Measurements from ENCODE around the gene ARMC7.
"Not testable (repeated sequence)": the region's sequence is repeated elsewhere in the genome, so short reads cannot be mapped to it uniquely, and the experiment has no call there.

The ARMC7 gene

GRCh38 chr17:75102385-75102821 lies 7.4 kb upstream of the ARMC7 start:
- DNase-seq: no peak

GRCh38 chr17:75103601-75104554 lies 5.9 kb upstream of the ARMC7 start:
- no peak for DNase-seq

GRCh38 chr17:75105126-75106080 lies 4.4 kb upstream of the ARMC7 start:
- DNase-seq: no peak

DNA sequence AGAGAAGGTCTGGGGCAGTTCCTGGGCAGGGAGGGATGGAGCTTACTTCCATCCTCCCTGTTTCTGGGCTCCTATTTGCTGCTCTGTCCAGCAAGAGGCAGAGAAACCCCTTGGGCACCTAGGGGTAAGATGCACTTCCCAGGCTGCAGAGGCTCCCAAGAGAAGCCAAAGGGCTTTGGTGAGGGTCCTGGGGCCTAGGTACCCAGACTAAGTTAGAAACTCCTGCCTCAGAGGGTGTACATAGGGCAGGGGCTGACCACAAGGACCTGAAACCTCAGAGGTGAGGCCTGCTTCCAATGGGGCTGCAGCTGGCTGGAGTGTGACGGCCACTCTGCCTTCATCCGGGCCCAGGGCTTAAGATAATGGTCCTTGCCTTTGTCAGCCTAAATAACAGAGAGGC lies 1.6 kb upstream of the ARMC7 start:
- no peak for DNase-seq

DNA sequence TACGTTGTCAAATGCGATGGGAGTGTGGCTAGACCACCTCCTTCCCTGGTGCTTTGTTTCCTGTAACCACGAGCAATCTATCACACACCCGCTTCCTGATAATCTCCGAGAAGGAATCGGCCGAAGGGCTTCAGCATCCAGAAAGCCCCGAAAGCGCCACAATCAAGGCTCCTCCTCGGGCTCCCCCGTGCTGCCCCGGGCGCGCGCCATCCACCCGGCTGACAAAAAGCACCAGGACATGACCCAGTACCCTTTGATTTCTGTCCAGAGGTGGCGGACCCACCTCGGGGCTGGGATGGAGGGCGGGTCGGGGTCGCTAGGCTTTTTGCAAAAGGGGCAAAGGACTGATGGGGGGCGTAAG lies 743 bp upstream of the ARMC7 start:
- DNase-seq: no peak

DNA sequence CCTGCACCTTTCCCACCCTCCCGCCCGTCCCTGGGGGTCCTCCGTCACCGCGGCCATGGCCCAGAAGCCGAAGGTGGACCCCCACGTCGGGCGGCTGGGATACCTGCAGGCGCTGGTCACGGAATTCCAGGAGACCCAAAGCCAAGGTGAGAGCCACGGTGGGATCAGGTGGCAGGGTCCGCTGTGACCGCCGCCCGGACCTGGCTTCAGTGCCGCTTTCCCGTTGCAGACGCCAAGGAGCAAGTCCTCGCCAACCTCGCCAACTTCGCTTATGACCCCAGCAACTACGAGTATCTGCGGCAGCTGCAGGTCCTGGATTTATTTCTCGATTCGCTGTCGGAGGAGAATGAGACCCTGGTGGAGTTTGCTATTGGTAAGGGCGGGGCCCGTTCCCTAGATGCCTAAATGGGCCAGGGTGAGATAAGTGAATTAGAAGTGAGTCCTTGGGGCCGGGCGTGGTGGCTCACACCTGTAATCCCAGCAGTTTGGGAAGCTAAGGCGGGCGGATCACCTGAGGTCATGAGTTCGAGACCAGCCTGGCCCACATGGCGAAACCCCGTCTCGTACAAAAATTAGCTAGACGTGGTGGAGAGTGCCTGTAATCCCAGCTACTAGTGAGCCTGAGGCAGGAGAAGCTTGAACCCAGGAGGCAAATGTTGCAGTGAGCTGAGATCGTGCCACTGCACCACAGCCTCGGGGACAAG lies 617 bp downstream of the ARMC7 start:
- DNase-seq: no peak

GRCh38 chr17:75111777-75112335 lies 2.1 kb downstream of the ARMC7 start:
- DNase-seq: no peak

GRCh38 chr17:75113798-75114551 lies 4.2 kb downstream of the ARMC7 start:
- peak; percentile 87 to 89 for DNase-seq

GRCh38 chr17:75114552-75115314 lies 5.0 kb downstream of the ARMC7 start:
- no peak for DNase-seq

DNA sequence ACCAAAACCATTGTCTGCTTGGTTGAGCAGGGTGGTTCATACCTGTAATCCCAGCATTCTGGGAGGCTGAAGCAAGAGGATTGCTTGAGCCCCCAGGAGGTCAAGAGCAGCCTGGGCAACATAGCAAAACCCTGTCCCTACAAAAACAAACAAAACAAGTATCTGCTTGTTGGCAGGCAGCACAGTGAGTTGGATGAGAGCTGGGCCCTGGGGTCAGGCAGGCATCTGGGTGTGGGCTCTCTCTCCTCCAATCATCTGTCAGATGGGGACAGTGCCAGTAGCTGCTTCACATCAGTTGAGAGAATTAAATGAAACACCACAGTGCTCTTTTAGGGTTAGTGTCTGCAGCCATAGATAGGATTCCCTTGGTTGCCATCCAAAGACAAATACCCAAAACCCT lies 5.8 kb downstream of the ARMC7 start:
- DNase-seq: no peak

DNA sequence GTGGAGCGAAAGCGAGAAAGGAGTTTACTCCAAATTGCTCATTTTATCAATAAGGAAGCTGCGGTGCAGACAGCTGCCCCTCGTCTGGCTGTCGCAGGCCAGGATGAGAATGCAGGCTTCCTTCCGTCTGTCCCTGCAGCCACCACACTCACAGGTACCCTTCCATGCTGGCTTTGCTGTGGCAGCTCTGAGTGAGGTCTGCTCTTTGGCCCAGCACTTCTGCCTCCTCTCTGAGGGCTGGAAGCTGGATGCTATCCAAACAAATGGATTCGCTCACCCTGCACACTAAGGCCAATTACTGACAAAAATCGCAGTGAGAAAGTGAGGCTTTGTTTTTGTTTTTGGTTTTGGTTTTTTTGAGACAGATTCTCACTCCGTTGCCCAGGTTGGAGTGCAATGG lies 7.0 kb downstream of the ARMC7 start:
- no peak for DNase-seq

DNA sequence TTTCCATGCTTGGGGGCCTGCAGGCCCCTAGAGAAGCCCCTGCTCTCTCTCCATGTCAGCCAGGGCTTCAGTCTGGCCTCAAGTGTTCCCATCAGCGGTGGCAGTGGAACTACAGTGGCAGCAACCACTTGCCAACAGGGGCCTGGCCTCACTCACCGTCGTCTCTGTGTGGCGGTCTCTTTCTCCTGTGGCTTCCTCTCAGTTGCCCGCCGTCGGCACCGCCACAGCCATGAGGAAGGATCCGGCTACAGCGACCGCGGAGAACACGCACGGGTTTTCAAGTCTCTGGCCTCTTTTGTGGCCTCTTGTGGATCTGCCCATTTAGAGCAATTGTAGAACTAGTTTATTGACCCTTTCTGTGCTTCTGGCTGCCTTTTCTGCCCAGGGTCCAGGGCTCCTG lies 8.5 kb downstream of the ARMC7 start:
- DNase-seq: no peak

GRCh38 chr17:75124041-75124818 lies 14.5 kb downstream of the ARMC7 start:
- peak; percentile 71 for DNase-seq

- DNase-seq: no peak
Observed at GRCh38 chr17:75124819-75125162, 15.0 kb downstream of the ARMC7 start.

DNA sequence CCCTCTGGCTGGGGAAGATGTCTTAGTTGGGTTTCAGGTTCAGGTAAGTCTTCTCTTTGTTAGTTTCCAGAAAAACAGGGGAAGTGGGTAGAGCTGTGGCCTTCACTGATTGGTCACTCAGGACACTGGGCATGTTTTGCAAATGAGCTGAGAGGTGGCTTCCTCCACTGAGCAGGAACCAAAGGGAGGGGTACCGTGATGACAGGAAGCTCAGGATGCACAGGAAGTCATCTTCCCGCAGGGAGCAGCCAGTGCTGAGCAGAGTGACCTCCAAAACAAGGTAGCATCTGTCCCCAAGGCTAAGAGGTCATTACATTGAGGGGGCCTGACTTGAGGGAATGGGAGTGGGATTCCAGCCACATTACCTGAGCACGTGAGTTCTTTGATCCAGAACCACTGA lies 16.2 kb downstream of the ARMC7 start:
- DNase-seq: no peak

GRCh38 chr17:75126954-75127353 lies 17.2 kb downstream of the ARMC7 start:
- DNase-seq: no peak

- not testable (repeated sequence) for DNase-seq
Observed at GRCh38 chr17:75127936-75128335, 18.2 kb downstream of the ARMC7 start.

- no peak for DNase-seq
Observed at GRCh38 chr17:75128694-75129505, 19.1 kb downstream of the ARMC7 start.

- no peak for DNase-seq
Observed at GRCh38 chr17:75129576-75129975, 19.8 kb downstream of the ARMC7 start.
